Measurements from ENCODE around the gene FBXL7. TPM values are rescaled to one million over a fixed set of nuclear protein-coding genes. Genes with fewer than 3 reads are reported as not detected.

FBXL7 gene
- total RNA-seq, 1 experiment from 2014 or later = 3.9 TPM

GRCh38 chr5:15538516-15538915 is 38.5 kb downstream of the FBXL7 start:
- DNase-seq (ENCODE audit: extremely low read depth, low read depth) = no peak

GRCh38 chr5:15539951-15540350 is 40.0 kb downstream of the FBXL7 start:
- no peak for DNase-seq (ENCODE audit: extremely low read depth, low read depth)

- DNase-seq (ENCODE audit: extremely low read depth, low read depth) = no peak
Observed at GRCh38 chr5:15544039-15544438, 44.1 kb downstream of the FBXL7 start.

- no peak for DNase-seq (ENCODE audit: extremely low read depth, low read depth)
Observed at GRCh38 chr5:15545082-15545481, 45.1 kb downstream of the FBXL7 start.

- no peak for DNase-seq (ENCODE audit: extremely low read depth, low read depth)
Observed at GRCh38 chr5:15547261-15547839, 47.4 kb downstream of the FBXL7 start.

- DNase-seq (ENCODE audit: extremely low read depth, low read depth) = no peak
Observed at GRCh38 chr5:15549961-15550360, 50.0 kb downstream of the FBXL7 start.

GRCh38 chr5:15550502-15551112 is 50.6 kb downstream of the FBXL7 start:
- DNase-seq (ENCODE audit: extremely low read depth, low read depth) = no peak

- no peak for DNase-seq (ENCODE audit: extremely low read depth, low read depth)
Observed at GRCh38 chr5:15551113-15551504, 51.1 kb downstream of the FBXL7 start.

- no peak for DNase-seq (ENCODE audit: extremely low read depth, low read depth)
Observed at GRCh38 chr5:15554542-15554941, 54.6 kb downstream of the FBXL7 start.

- no peak for DNase-seq (ENCODE audit: extremely low read depth, low read depth)
Observed at GRCh38 chr5:15555176-15555575, 55.2 kb downstream of the FBXL7 start.

GRCh38 chr5:15558240-15558639 is 58.3 kb downstream of the FBXL7 start:
- no peak for DNase-seq (ENCODE audit: extremely low read depth, low read depth)

GRCh38 chr5:15558681-15559080 is 58.7 kb downstream of the FBXL7 start:
- no peak for DNase-seq (ENCODE audit: extremely low read depth, low read depth)

GRCh38 chr5:15560421-15560820 is 60.4 kb downstream of the FBXL7 start:
- DNase-seq (ENCODE audit: extremely low read depth, low read depth) = no peak

- DNase-seq (ENCODE audit: extremely low read depth, low read depth) = no peak
Observed at GRCh38 chr5:15564523-15564922, 64.5 kb downstream of the FBXL7 start.

GRCh38 chr5:15564957-15565356 is 65.0 kb downstream of the FBXL7 start:
- DNase-seq (ENCODE audit: extremely low read depth, low read depth) = no peak

- DNase-seq (ENCODE audit: extremely low read depth, low read depth) = no peak
Observed at GRCh38 chr5:15566306-15566705, 66.3 kb downstream of the FBXL7 start.

- DNase-seq (ENCODE audit: extremely low read depth, low read depth) = no peak
Observed at GRCh38 chr5:15566789-15567188, 66.8 kb downstream of the FBXL7 start.

GRCh38 chr5:15570491-15570890 is 70.5 kb downstream of the FBXL7 start:
- no peak for DNase-seq (ENCODE audit: extremely low read depth, low read depth)

GRCh38 chr5:15571081-15571480 is 71.1 kb downstream of the FBXL7 start:
- DNase-seq (ENCODE audit: extremely low read depth, low read depth) = no peak

- no peak for DNase-seq (ENCODE audit: extremely low read depth, low read depth)
Observed at GRCh38 chr5:15571618-15572017, 71.6 kb downstream of the FBXL7 start.

- no peak for DNase-seq (ENCODE audit: extremely low read depth, low read depth)
Observed at GRCh38 chr5:15573590-15573989, 73.6 kb downstream of the FBXL7 start.

GRCh38 chr5:15574128-15574527 is 74.1 kb downstream of the FBXL7 start:
- DNase-seq (ENCODE audit: extremely low read depth, low read depth) = no peak

GRCh38 chr5:15574806-15575325 is 74.9 kb downstream of the FBXL7 start:
- no peak for DNase-seq (ENCODE audit: extremely low read depth, low read depth)

Measured in NCI-H460 (cell line).